GM21825 (cell line): ENCODE measurements around the gene SCCPDH.
A peak's percentile ranks its signal among the peaks of the same experiment; 100 is the strongest.
"Not testable (repeated sequence)": the region's sequence is repeated elsewhere in the genome, so short reads cannot be mapped to it uniquely, and the experiment has no call there.

Source experiments
- ATAC-seq: cut with Tn5 transposase; IDR thresholded peaks from one replicate; pipeline ENCODE4 v1.9.1; 2021; ENCODE audit warnings: mild to moderate bottlenecking, moderate library complexity; ENCODE audit not compliant: unreplicated experiment

SCCPDH gene

GRCh38 chr1:246705368-246705767 lies 18.8 kb upstream of the SCCPDH start:
- ATAC-seq = no peak

GRCh38 chr1:246708166-246708565 lies 16.0 kb upstream of the SCCPDH start:
- ATAC-seq = no peak

GRCh38 chr1:246709196-246709595 lies 15.0 kb upstream of the SCCPDH start:
- ATAC-seq = no peak

GRCh38 chr1:246709835-246710234 lies 14.4 kb upstream of the SCCPDH start:
- ATAC-seq = no peak

GRCh38 chr1:246711548-246712003 lies 12.6 kb upstream of the SCCPDH start:
- no peak for ATAC-seq

- not testable (repeated sequence) for ATAC-seq
Observed at GRCh38 chr1:246712428-246712827, 11.8 kb upstream of the SCCPDH start.

GRCh38 chr1:246719361-246719760 lies 4.8 kb upstream of the SCCPDH start:
- not testable (repeated sequence) for ATAC-seq

- not testable (repeated sequence) for ATAC-seq
Observed at GRCh38 chr1:246720814-246721213, 3.4 kb upstream of the SCCPDH start.

- ATAC-seq = no peak
Observed at GRCh38 chr1:246722720-246723119, 1.5 kb upstream of the SCCPDH start.

GRCh38 chr1:246724731-246725095 lies 504 bp downstream of the SCCPDH start:
- ATAC-seq = peak; percentile 13

- no peak for ATAC-seq
Observed at GRCh38 chr1:246725191-246725590, 982 bp downstream of the SCCPDH start.

GRCh38 chr1:246726255-246726679 lies 2.1 kb downstream of the SCCPDH start:
- no peak for ATAC-seq

- ATAC-seq = no peak
Observed at GRCh38 chr1:246726881-246727280, 2.7 kb downstream of the SCCPDH start.

- ATAC-seq = no peak
Observed at GRCh38 chr1:246727594-246727993, 3.4 kb downstream of the SCCPDH start.

- no peak for ATAC-seq
Observed at GRCh38 chr1:246728311-246728710, 4.1 kb downstream of the SCCPDH start.

GRCh38 chr1:246729040-246729439 lies 4.8 kb downstream of the SCCPDH start:
- not testable (repeated sequence) for ATAC-seq

- no peak for ATAC-seq
Observed at GRCh38 chr1:246730839-246731238, 6.6 kb downstream of the SCCPDH start.

- not testable (repeated sequence) for ATAC-seq
Observed at GRCh38 chr1:246731873-246732272, 7.7 kb downstream of the SCCPDH start.

- no peak for ATAC-seq
Observed at GRCh38 chr1:246733704-246734103, 9.5 kb downstream of the SCCPDH start.

GRCh38 chr1:246734866-246735265 lies 10.7 kb downstream of the SCCPDH start:
- no peak for ATAC-seq

GRCh38 chr1:246735735-246736134 lies 11.5 kb downstream of the SCCPDH start:
- ATAC-seq = no peak

GRCh38 chr1:246742396-246742795 lies 18.2 kb downstream of the SCCPDH start:
- ATAC-seq = no peak

GRCh38 chr1:246746155-246746554 lies 21.9 kb downstream of the SCCPDH start:
- ATAC-seq = not testable (repeated sequence)

- ATAC-seq = no peak
Observed at GRCh38 chr1:246748006-246748405, 23.8 kb downstream of the SCCPDH start.
